CD14-positive monocyte (primary cell): ENCODE measurements around the gene ARSB. TPM values are rescaled to one million over a fixed set of nuclear protein-coding genes. Genes with fewer than 3 reads are reported as not detected.

Experiments
- DNase-seq, 3 donors: peaks; one replicate each; pipeline ENCODE4 v3.0.0-alpha.2; 2011 to 2022
- H2AFZ ChIP-seq: 2 replicates; pipeline ENCODE4 v1.6.0; 2012; ENCODE audit warnings: mild to moderate bottlenecking, low read depth, low read length, inconsistent platforms; ENCODE audit not compliant: insufficient read depth, poor library complexity, severe bottlenecking
- H3K27ac ChIP-seq, 2 donors: 1 replicate in 1 of 2; 2 replicates in 1 of 2; pipeline ENCODE4 v1.5.1; 2012 to 2013; ENCODE audit warnings: low read length in 2 of 2, control low read depth in 1 of 2, inconsistent platforms in 1 of 2, low read depth in 1 of 2, mild to moderate bottlenecking in 1 of 2
- H3K27me3 ChIP-seq, 2 donors: one replicate each; pipeline versions ENCODE4 v1.6.0 to v1.6.1; 2011 to 2013; ENCODE audit warnings: low read length in 2 of 2; ENCODE audit not compliant: control insufficient read depth in 2 of 2, insufficient read depth in 2 of 2
- H3K36me3 ChIP-seq, 2 donors: replicated peaks in 1 of 2; 1 replicate in 1 of 2; 2 replicates in 1 of 2; pipeline versions ENCODE4 v1.5.1 to v1.6.1; 2012 to 2013; ENCODE audit warnings: low read length in 2 of 2, control low read depth in 1 of 2, inconsistent platforms in 1 of 2, mild to moderate bottlenecking in 1 of 2; ENCODE audit not compliant: insufficient read depth in 2 of 2, control insufficient read depth in 1 of 2
- H3K4me1 ChIP-seq, 2 donors: 1 replicate in 1 of 2; 2 replicates in 1 of 2; pipeline versions ENCODE4 v1.5.1 to v1.6.1; 2012 to 2013; ENCODE audit warnings: low read length in 2 of 2, control low read depth in 1 of 2, inconsistent platforms in 1 of 2, mild to moderate bottlenecking in 1 of 2, moderate library complexity in 1 of 2; ENCODE audit not compliant: insufficient read depth in 2 of 2, control insufficient read depth in 1 of 2
- H3K4me2 ChIP-seq: replicated peaks from 2 replicates; pipeline ENCODE3; 2012; ENCODE audit warnings: low read length, moderate library complexity, mild to moderate bottlenecking; ENCODE audit not compliant: poor library complexity, severe bottlenecking; ENCODE audit errors: extremely low read depth
- H3K4me3 ChIP-seq, 3 experiments: fragments of 200-600 bp in 1 of 3; sonication (generic) in 1 of 3; replicated peaks in 1 of 3; 1 replicate in 2 of 3; 2 replicates in 1 of 3; pipeline ENCODE4 v1.5.1; 2011 to 2013; ENCODE audit warnings: low read length in 3 of 3, mild to moderate bottlenecking in 3 of 3, control low read depth in 2 of 3, low read depth in 2 of 3, inconsistent platforms in 1 of 3, moderate library complexity in 1 of 3
- H3K79me2 ChIP-seq: 2 replicates; pipeline ENCODE4 v1.6.0; 2012; ENCODE audit warnings: mild to moderate bottlenecking, control low read depth, inconsistent platforms, low read length, moderate library complexity; ENCODE audit not compliant: insufficient read depth
- H3K9ac ChIP-seq: 2 replicates; pipeline ENCODE4 v1.6.0; 2017; ENCODE audit warnings: low read length, mild to moderate bottlenecking; ENCODE audit not compliant: insufficient read depth, poor library complexity, severe bottlenecking
- H3K9me3 ChIP-seq, 2 donors: replicated peaks in 1 of 2; 1 replicate in 1 of 2; 2 replicates in 1 of 2; pipeline versions ENCODE4 v1.5.1 to v1.6.1; 2012 to 2013; ENCODE audit warnings: low read length in 2 of 2, control low read depth in 1 of 2; ENCODE audit not compliant: control insufficient read depth in 1 of 2, insufficient read depth in 1 of 2
- H4K20me1 ChIP-seq: 2 replicates; pipeline ENCODE4 v1.6.0; 2012; ENCODE audit warnings: mild to moderate bottlenecking, low read length, control low read depth, moderate library complexity; ENCODE audit not compliant: insufficient read depth
- H3K27ac Mint-ChIP-seq, 7 donors: one replicate each; pipeline ENCODE4 v1.8.0; 2020; ENCODE audit warnings: mild to moderate bottlenecking in 7 of 7, mixed read lengths in 7 of 7, moderate library complexity in 6 of 7, inconsistent platforms in 2 of 7
- H3K27me3 Mint-ChIP-seq, 3 donors: one replicate each; pipeline ENCODE4 v1.8.0; 2021 to 2022; ENCODE audit warnings: low read depth in 3 of 3, mild to moderate bottlenecking in 3 of 3, mixed read lengths in 3 of 3, moderate library complexity in 3 of 3, inconsistent platforms in 1 of 3
- H3K36me3 Mint-ChIP-seq, 2 donors: one replicate each; pipeline ENCODE4 v1.8.0; 2020; ENCODE audit warnings: mixed read lengths in 2 of 2, inconsistent platforms in 1 of 2, mild to moderate bottlenecking in 1 of 2
- H3K4me1 Mint-ChIP-seq: one replicate; pipeline ENCODE4 v1.8.0; 2020; ENCODE audit warnings: mild to moderate bottlenecking, mixed read lengths
- H3K4me3 Mint-ChIP-seq, 2 donors: one replicate each; pipeline ENCODE4 v1.8.0; 2020; ENCODE audit warnings: mild to moderate bottlenecking in 2 of 2, mixed read lengths in 2 of 2, moderate library complexity in 1 of 2
- H3K9me3 Mint-ChIP-seq, 7 donors: one replicate each; pipeline ENCODE4 v1.8.0; 2020 to 2022; ENCODE audit warnings: mixed read lengths in 7 of 7, mild to moderate bottlenecking in 6 of 7, moderate library complexity in 6 of 7, inconsistent platforms in 2 of 7
- WGBS: methylation state at CpG from one replicate; pipeline ENCODE4 v1.1.5; 2013; ENCODE audit warnings: missing lambda C conversion rate; ENCODE audit not compliant: insufficient coverage; 5-methylcytosine and 5-hydroxymethylcytosine counted together
- intact Hi-C, 2 donors: fragments of 100-400 bp; cut with micrococcal nuclease; formaldehyde crosslinking; loops; one replicate each; pipeline versions ENCODE4 v1.15.0 to v1.15.1; 2023
- polyA plus RNA-seq, 3 donors: library from polyadenylated mRNA; depleted of rRNA in 1 of 3; unstranded in 2 of 3; stranded (reverse) in 1 of 3; fragments of 300-500 nt in 2 of 3; fragments of >200 nt in 1 of 3; fragmentation: Illumina TruSeq in 2 of 3; gene quantifications; 1 replicate in 2 of 3; 2 replicates in 1 of 3; pipeline ENCODE4 v1.2.3, GENCODE V29; 2012 to 2021
- TF ChIP-seq, protein P1 (sequence below): fragments of 200-600 bp; IDR thresholded peaks from one replicate; pipeline ENCODE4 v1.8.0; 2022; ENCODE audit warnings: antibody characterized with exemption, mild to moderate bottlenecking

The ARSB gene
- polyA plus RNA-seq, 3 donors: 18.0 to 28.7 (median 18.1) TPM

DNA sequence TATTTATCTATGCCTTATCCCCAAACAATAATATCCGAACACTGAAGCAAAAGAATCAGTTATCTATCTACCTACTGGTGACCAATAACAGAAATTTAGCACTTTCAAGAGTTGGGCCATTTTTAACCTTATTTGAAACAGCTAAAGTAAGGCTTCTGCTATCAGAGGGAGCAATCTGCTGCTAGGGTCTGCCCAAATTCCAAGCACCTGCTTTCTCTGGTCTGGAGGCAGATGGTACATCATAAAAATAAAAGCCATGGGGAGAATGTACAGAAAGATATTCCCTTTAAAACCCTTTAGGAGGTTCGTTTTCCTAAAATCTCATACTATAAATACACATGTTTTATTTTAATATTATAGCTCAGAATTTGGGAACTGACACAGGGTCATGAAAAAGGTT, 37.7 kb upstream of the ARSB start:
- WGBS: 100% methylated on average over 1 of the region's 2 CpGs
- no peak overlapping the region for H3K9ac ChIP-seq
- peaks cover 6 to 15% of the 10 kb centered on the region in 2 donors for H3K27me3 ChIP-seq
- H3K27ac ChIP-seq: no peak overlapping the region
- H3K4me1 Mint-ChIP-seq: peaks cover 16% of the 10 kb centered on the region
- no peak overlapping the region for H3K4me3 ChIP-seq
- no peaks in the 10 kb centered on the region for H3K36me3 ChIP-seq
- H2AFZ ChIP-seq: no peak overlapping the region
- no peak overlapping the region for H3K4me3 Mint-ChIP-seq
- H3K27me3 Mint-ChIP-seq: peaks cover 8 to 27% (median 9%) of the 10 kb centered on the region in 3 donors
- no peaks in the 10 kb centered on the region for H3K9me3 ChIP-seq
- no peaks in the 10 kb centered on the region for H3K36me3 Mint-ChIP-seq
- H3K79me2 ChIP-seq: no peaks in the 10 kb centered on the region
- H3K9me3 Mint-ChIP-seq: peaks cover 0 to 2% (median 0%) of the 10 kb centered on the region in 7 donors
- H3K4me1 ChIP-seq: peaks cover 0 to 3% of the 10 kb centered on the region in 2 donors
- no peak overlapping the region for H3K27ac Mint-ChIP-seq
- intact Hi-C loops: loop anchor here in 1 of 2 donors (5.0 to 10.0 kb wide), 2 partner anchors 110 to 442 kb away; no protein-coding TSS in a partner anchor
- TF ChIP-seq, protein P1, sequence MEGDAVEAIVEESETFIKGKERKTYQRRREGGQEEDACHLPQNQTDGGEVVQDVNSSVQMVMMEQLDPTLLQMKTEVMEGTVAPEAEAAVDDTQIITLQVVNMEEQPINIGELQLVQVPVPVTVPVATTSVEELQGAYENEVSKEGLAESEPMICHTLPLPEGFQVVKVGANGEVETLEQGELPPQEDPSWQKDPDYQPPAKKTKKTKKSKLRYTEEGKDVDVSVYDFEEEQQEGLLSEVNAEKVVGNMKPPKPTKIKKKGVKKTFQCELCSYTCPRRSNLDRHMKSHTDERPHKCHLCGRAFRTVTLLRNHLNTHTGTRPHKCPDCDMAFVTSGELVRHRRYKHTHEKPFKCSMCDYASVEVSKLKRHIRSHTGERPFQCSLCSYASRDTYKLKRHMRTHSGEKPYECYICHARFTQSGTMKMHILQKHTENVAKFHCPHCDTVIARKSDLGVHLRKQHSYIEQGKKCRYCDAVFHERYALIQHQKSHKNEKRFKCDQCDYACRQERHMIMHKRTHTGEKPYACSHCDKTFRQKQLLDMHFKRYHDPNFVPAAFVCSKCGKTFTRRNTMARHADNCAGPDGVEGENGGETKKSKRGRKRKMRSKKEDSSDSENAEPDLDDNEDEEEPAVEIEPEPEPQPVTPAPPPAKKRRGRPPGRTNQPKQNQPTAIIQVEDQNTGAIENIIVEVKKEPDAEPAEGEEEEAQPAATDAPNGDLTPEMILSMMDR: no peak
- DNase-seq: no peak
- no peaks in the 10 kb centered on the region for H4K20me1 ChIP-seq
- H3K4me2 ChIP-seq: no peak overlapping the region

DNA sequence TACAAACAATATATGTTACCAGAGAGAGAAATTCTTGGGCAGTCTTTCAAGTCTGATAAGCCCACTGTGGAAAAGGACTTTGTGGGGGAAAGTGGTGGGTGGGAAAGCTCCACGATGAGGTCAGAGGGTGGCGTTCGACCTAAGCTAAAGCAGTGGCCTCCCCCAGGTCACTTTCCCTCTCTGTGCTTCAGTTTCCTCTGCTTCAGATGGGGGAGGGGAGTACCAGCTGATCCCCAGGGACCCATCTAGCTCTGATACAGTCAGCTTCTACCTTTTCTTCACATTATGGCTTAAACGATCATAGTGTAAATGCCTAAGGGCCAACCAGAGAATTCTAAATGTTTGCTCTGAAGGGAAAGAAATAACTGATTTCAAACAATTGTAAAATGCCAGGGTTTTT, 36.6 kb upstream of the ARSB start:
- H3K9me3 ChIP-seq: no peaks in the 10 kb centered on the region
- H3K9ac ChIP-seq: no peak overlapping the region
- H3K27ac Mint-ChIP-seq: no peak overlapping the region
- no peak overlapping the region for H3K27ac ChIP-seq
- peaks cover 8 to 15% of the 10 kb centered on the region in 2 donors for H3K27me3 ChIP-seq
- H3K9me3 Mint-ChIP-seq: peaks cover 0 to 2% (median 0%) of the 10 kb centered on the region in 7 donors
- no CpG with 5 or more reads among the region's 4 CpGs for WGBS
- peaks cover 16% of the 10 kb centered on the region for H3K4me1 Mint-ChIP-seq
- no peaks in the 10 kb centered on the region for H3K79me2 ChIP-seq
- TF ChIP-seq, protein P1: no peak
- H3K36me3 Mint-ChIP-seq: no peaks in the 10 kb centered on the region
- H3K4me1 ChIP-seq: peaks cover 0 to 3% of the 10 kb centered on the region in 2 donors
- no peak overlapping the region for H3K4me3 ChIP-seq
- H3K4me2 ChIP-seq: no peak overlapping the region
- no peaks in the 10 kb centered on the region for H4K20me1 ChIP-seq
- intact Hi-C loops: loop anchor here in 1 of 2 donors (5.0 to 10.0 kb wide), 2 partner anchors 111 to 443 kb away; no protein-coding TSS in a partner anchor
- H3K27me3 Mint-ChIP-seq: peaks cover 7 to 25% (median 9%) of the 10 kb centered on the region in 3 donors
- no peak overlapping the region for H3K4me3 Mint-ChIP-seq
- no peaks in the 10 kb centered on the region for H3K36me3 ChIP-seq
- no peak for DNase-seq
- no peak overlapping the region for H2AFZ ChIP-seq
